ENCODE measurements around the gene H6PD.

H6PD gene

DNA sequence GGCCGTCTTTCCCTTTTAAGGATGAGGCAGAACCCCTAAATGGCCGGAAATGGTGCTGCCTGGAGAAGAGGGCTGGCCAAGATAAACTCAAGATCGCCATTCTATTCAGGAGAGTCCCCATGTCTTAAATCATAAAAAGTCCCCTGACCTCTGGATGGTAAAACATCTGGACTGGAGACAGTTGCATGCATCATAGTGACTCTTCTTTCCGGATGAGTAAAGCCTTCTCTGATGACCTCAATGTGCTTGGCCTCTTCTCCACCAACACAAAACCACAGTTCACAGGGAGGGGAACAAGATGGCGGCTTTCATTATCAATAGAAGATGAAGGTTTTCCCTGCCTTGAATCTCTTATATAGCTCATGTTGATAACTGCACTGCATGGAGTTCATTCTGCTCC lies 27.5 kb upstream of the H6PD start:
- DNase-seq = no peak

DNA sequence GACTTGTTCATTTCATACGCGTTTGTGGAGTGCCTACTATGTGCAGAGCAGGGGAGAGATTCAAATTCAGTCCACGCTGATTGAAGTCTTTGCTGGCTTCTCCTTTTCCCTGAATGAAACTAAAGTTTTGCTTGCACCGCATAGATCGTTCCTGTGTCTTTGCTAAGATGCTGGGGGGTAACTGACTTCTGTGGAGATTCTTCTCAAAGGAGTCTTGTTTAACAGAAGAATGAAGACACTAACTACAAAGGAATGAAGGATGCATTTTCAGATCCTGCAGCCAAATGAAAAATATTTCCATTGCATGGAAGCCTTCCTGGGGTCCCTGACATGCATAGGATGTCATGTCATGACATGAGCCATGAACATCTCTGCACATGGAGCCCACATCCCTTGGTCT lies 26.9 kb upstream of the H6PD start:
- no peak for DNase-seq

DNA sequence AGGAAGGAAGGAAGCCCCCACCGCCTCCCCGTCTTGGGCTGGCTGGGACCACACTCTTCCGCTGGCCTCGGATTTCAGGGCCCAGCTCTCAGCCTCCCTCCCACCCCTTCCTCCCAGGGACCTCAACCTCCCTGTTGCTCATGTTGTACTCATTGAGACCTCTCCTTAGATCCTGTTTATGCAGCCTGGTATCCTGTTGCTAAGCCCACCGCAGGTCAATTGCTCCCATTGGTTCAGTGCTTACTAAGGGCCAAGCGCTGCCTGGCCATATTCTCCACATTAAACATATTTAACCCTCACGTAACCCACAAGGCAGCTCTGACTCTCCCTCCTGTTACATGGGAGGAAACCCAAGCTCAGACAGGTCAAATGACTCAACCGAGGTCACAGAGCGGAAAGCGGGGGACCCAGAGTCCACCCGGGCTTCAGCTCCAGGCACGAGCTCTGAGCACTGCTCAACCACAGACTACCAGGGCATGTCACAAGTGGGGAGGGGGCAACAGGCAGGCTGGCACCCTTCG lies 23.2 kb upstream of the H6PD start:
- DNase-seq = no peak

DNA sequence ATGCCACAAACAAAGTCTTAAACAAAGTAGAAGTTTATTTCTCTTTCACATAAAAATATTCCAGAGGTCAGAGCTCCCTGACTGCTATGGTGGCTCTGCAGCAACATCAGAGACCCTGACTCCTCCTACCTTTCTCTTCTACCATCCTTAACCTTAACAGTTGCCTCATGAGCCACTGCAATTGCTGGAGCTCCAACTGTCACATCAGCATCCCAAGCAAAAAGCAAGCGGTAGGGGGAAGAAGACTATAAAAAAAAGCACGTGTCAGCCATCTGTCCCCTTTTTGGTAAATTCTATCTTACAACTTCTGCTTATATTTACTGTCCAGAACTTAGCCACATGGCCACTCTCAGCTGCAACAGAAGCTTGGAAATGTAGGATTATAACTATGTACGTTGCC lies 21.8 kb upstream of the H6PD start:
- no peak for DNase-seq

DNA sequence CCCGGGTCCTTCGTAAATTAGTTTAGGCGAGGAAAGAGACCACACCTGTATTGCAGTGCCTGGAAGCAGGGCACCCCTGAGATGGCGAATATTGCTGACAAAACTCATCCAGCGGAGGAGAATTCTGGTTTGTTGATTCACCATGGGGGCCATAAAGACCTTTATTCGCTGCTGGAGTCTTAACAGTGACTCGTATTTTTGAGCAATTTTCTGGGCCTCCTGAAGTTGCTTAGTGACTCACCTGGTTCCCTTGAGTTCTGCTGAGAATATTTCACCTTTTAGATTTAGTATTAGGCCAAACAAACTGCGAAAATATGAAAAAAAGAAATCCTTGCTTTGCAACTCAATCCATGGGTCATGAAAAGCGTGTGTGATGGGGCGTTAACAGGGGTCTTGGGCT lies 20.6 kb upstream of the H6PD start:
- no peak for DNase-seq

DNA sequence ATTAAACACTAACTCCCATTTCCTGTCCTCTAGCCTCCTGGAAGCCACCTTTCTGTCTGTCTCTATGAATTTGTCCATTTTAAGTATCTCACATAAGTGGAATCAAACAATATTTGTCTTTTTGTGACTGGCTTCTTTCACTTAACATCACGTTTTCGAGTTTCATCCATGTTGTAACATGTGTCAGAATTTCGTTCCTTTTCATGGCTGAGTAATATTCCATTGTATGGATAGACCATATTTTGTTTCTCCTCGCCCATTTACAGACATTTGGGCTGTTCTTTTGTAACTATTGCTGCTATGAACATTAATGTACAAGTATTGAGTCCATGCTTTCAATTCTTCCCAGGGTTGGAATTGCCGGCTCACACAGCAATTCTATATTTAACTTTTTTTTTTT lies 15.7 kb upstream of the H6PD start:
- DNase-seq = no peak

DNA sequence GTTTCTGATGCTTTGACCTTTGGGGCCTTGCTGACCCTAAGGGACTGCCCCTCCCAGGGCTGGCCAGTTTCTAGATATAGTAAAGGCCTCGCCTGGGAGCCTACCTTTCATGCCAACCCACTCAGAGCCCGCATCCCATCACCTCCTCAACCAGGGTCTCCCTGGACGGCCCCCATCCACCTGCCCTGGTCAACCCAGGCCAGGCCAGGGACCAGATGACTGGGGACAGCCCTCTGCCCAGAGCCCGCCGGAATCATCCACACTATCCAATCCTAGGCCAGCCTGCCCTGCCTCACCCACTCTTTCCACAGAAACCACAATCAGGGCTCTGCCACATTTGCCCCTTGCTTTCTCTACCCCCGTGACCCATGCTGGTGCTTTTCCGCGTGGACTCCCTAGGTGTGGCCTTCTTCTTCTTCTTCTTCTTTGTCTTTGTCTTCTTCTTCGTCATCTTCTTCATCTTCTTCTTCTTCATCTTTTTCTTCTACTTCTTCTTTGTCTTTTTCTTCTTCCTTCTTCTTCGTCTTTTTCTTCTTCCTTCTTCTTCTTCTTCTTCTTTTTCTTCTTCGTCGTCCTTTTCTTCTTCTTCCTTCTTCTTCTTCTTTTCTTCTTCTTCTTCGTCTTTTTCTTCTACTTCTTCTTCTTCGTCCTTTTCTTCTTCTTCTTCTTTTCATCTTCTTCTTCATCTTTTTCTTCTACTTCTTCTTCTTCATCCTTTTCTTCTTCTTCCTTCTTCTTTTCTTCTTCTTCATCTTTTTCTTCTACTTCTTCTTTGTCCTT lies 11.5 kb upstream of the H6PD start:
- DNase-seq = no peak

DNA sequence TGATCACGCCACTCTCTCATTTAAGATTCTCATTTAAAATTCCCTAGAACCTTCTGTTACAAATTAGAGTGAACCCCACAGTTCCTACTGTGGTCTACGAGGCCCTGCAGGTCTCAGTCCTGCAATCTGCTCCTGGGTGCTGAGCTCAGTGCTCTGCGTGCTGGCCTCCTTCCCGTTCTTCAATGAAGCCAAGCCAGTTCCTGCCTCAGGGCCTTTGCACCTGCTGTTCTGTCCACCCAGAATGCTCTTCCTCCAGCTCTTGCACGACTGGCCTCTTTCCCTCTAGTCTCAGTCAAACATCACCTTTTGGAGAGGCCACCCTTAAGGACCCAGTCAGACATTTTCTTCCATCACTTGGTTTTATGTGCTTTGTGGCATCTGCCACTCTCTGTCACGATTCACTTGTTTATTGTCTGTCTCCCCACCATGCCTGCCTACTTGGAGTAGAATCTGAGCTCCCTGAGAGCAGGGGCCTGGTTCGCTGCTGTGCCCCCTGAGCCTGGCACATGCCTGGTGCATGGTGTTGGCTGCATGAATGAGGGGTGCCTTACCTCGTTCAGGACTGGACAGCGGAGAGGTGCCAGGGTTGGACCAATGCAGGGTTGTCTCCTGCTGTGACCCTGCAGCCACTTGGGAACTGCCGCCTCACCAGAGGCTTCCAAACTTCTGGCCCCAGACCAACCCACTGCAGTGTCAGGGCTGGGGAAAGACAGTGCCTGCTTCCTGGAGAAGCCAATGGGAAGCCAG lies 9.7 kb upstream of the H6PD start:
- no peak for DNase-seq

DNA sequence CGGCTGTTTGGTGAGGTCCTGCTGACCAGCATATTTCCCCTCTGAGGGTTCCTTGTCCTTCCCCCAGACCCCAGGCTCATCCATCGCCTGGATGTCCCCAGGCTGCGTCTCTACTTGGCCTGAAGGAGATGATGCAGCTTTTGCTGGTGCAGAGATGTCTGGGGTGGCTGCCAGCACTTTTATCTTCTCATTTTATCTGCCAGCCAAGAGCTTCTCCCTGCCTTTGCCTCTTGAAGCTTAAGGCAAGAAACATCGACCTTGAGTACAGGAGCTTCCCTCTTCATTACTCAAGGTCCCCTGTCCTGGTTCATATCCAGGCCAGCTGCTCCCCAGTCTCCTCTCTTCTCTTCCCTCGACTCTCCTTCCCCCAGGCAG lies 9.2 kb upstream of the H6PD start:
- no peak for DNase-seq

DNA sequence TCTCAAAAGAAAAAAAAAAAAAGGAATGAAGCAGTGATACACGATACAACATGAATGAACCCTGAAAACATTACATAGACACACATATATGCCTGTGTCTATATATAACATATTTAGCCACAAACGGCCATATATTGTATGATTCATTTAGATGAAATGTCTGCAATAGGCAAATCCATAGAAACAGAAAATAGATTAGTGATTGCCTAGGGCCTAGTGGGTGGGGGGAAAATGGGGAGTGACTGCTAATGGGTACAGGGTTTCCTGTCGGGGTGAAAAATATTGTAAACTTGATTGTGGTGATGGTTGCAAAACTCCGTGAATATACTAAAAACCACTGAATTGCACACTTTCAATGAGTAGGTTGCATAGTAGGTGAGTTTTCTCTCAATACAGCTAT lies 6.0 kb upstream of the H6PD start:
- no peak for DNase-seq

DNA sequence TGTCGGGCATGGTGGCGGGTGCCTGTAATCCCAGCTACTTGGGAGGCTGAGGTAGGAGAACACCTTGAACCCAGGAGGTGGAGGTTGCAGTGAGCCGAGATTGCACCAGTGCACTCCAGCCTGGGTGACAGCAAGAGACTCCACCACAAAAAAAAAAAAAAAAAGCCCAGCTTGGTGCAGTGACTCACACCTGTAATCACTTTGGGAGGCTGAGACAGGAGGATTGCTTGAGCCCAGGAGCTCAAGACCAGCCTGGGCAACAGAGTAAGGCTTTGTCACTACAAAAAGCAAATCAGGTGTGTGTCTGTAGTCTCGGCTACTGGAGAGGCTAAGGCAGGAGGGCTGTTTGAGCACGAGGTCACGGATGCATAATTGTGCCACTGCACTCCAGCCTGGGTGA lies 5.0 kb upstream of the H6PD start:
- no peak for DNase-seq

DNA sequence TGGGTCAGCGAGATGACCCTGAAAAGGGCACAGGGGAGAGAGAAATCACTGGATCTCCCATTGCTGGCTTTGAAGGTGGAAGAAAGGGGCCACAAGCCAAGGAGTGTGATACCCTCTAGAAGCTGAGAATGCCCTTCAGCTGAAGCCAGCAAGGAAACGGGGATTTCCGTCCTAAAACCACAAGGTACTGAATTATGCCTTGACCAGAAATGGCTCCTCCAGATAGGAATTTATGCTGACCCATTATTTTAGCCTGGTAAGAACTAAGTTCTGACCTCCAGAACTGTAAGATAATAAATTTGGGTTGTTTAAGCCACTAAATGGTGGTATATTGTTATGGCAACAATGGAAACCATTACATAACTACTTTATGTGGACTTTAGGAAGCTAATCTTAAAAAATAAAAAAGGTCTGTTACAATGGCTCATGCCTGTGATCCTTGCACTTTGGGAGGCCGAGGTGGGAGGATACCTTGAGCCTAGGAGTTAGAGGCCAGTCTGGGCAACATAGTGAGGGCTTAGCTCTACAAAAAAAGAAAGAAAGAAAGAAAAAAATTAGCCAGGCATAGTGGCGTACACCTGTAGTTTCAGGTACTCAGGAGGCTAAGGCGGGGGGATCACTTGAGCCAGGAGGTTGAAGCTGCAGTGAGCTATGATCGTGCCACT lies 3.6 kb upstream of the H6PD start:
- DNase-seq = no peak

DNA sequence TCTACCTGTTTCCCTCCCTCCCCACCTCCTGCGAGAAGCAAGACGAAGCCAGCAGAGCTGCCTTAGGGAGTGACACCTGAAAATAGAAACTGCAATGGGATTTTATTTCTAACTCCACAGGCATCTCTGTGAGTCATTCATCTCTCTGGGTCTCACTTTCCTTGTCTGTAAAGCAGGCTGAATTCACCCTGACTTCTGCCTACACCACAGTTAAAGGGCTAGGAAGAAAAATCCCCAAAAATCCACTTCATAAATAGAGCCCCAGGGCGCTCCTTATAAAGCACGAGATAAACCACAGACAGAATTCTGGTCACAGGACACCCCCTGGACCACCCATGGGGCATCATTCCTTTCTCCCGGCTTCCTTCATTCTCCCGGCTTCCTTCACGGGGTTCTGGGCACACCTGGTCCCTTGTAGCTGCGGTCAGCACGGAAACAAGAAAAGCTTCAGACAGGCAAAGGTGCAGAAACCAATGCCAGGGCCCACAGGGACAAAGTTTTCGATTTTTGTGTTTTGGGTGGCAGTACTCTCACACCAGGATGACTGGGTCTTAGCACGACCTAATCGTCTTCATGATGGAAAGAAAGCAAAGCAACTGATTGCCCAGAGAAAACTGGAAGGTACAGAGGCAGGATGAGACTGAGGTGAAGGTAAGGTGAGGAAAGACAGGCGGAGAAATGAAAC lies 2.8 kb upstream of the H6PD start:
- DNase-seq = no peak

DNA sequence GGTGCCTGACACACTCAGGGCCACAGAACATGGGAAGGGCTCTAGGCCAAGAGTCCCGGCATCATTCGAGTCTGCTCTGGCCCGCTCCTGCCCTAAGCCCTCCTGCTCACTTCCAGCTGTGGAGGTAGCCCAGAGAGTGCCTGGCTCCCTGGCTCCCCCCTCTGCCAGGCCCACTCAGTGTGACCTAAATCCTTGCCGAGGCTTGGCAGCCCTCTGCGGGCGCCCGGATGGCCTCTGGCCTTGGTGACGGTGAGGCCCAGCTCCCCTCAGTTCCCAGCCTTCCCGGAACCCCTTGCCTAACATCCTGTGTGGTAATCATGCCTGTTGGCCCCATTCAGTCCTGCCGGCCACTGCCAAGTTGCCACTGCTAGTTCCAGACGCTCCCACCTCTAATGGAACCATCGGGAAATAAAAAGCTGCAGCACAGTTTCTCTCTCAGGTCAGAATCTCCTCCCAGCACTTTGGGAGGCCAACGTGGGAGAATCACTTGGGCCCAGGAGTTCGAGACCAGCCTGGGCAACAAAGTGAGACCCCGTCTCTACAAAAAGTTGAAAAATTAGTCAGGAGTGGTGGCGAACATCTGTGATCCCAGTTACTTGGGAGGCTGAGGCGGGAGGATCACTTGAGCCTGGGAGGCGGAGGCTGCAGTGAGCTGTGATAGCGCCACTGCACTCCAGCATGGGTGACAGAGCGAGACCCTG lies 1.2 kb upstream of the H6PD start:
- no peak for DNase-seq

DNA sequence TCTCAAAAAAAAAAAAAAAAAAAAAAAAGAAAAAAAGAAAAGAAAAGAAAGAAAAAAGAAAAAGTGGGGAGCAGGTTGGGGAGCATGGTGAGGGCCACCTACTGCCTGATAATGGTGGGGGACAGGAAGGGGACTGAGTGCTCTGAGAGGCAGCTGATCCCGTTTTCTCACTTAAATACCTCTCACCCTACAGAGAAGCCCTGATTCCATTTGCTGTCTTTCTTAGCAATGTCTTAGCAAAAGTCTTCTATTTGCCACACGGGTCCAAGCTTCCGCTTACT lies 692 bp upstream of the H6PD start:
- DNase-seq = no peak

DNA sequence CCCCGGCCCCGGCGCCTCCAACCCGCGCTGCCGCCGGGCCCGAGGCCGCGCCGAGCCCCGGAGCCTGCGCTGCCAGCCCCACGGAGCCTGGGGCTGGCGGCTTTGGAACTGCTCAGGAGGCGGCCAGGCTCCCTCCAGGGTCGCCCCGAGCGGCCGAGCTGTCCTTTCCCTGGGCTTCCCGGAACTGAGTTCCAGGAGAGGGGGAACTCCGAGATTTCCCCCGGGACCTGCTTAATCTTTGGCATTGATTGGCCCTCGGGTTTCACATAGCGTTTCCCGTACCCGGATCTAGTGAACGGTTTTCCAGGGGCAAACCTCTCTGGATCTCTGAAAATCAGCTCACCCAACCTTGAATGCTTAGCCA lies 504 bp downstream of the H6PD start:
- DNase-seq = no peak

DNA sequence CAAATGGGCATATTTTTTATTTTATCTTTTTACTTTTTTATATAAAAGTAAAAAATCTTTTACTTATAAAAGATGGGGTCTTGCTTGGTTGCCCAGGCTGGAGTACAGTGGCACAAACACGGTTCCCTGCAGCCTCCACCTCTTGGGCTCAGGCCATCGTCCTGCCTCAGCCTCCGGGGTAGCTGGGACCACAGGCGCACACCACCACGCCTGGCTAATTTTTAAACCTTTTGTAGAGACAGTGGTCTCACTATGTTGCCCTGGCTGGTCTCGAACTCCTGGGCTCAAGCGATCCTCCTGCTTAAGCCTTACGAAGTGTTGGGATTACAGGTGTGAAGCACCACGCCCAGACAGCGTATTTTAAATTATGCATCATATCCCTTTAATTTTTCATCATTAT lies 986 bp downstream of the H6PD start:
- no peak for DNase-seq

DNA sequence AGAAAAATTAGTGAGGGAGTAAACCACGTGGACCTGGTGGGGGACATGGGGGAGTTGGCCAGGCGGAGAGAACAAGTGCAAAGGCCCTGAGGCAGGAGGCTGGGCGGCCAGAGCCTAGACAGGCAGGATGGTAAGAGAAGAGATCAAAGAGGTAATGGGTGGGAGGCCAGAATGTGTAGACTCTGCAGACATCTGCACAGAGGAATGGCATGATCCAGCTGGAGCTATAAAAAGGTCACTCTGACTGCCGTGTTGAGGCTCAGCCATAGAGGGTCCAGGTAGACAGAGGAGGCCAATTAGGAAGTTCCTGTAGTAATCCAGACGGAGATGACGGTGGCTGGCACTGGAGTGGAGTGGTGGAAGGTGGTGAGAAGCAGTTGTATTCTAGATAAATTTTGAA lies 3.6 kb downstream of the H6PD start:
- DNase-seq = no peak

DNA sequence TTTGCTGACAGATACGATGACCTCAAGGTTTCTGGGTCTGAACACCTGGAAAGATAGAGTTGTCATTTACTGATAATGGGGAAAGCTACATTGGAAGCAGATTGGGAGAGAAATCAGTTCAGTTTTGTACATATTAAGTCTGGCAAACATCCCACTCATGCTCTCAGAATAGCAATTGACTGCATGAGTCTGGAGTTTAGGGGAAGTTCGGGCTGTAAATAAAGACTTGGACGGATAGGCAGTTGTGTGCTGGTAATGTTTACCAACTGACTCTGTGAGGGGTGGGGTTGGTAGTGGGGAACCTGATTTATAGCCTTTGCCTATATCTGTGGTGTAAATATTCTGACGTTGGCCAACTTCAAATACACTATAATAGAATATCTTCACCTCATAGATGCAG lies 4.0 kb downstream of the H6PD start:
- no peak for DNase-seq

DNA sequence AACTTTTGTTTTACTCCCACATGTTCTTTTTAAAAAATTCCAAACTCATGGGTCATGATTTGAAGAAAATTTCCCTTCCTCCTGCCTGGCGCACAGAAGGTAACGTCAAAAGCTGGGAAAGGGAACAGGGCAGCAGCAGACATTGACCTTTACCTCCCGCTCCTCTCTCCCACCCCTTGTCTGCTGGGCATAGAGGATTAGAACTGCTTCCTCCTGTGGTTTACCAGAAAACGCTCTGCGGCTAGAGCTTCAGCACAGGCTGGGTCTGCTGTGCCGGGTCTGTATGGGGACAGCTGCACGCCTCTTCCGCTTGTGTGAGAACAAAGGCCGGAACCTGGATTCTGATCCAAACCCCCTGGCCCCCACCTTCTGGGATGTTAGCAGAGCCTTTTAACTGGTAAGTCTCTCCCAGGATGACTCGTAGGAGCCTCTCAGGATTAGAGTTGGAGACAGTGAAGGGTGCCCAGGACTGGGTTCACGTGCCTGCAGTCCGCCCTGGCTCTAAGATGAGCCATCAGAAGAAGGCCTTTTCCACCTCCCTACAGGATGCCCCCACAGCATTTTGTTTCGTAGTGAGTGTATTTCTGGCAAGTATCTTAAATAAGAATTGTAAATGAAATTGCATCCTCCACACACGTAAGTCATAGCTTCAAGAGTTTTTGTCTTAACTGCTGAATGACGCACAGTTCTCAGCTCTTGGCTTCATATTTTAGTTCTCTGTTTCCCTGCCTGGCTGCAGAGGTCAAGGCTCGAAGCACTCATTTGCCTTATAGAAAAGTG lies 5.2 kb downstream of the H6PD start:
- no peak for DNase-seq

DNA sequence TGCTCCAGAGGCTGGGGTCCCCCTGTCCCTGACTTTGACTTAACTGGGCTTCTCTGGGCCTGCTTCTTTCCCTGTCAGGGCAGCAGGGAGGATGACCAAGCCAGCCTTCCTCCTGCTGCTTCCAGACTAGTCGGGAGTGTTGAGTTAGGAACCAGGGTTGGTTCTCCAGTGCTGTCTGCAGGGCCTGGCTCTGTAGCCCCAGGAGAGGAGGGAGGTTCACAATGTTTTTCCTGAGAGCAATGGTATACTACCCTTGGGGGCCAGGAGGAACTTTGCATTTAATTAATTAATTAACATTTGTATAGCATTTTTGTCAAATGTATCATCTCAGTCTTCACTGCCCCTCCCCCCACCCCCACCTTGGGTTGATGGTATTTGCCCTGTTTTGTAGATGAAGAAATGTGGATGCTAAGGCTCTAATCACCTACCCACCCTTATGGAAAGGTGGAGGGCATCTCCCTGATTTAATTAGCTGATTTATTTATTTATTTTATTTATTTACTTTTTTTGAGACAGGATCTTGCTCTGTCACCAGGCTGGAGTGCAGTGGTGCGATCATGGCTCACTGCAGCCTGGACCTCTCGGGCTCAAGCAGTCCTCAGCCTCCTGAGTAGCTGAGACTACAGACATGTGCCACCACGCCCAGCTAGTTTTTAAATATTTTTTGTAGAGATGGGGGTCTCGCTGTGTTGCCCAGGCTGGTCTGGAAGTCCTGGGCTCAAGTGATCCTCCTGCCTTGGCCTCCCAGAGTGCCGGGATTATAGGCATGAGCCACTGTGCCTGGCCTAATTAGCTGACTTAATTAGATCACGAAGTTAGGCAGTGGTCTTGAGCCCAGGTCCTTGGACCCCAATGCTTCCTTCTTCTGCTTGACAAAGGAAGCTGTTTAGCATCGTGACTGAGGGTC lies 6.6 kb downstream of the H6PD start:
- DNase-seq = no peak
